Hippocampal formation (tissue), 2 donors: ENCODE data around the gene GXYLT2.
A peak's percentile ranks its signal among the peaks of the same experiment; 100 is the strongest.

Experiments used
- DNase-seq, 2 donors: peaks; one replicate each; lab custom pipeline; 2025; lab: John Stamatoyannopoulos, UW

The GXYLT2 gene, protein sequence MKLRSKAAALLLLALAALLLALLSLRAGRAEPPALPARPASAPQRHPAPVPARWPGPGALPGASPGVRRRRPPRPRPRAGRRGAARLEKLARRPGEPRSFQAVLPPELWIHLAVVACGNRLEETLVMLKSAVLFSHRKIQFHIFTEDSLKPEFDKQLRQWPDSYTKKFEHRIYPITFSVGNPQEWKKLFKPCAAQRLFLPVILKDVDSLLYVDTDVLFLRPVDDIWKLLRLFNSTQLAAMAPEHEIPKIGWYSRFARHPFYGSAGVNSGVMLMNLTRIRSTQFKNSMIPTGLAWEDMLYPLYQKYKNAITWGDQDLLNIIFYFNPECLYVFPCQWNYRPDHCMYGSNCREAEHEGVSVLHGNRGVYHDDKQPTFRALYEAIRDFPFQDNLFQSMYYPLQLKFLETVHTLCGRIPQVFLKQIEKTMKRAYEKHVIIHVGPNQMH

DNA sequence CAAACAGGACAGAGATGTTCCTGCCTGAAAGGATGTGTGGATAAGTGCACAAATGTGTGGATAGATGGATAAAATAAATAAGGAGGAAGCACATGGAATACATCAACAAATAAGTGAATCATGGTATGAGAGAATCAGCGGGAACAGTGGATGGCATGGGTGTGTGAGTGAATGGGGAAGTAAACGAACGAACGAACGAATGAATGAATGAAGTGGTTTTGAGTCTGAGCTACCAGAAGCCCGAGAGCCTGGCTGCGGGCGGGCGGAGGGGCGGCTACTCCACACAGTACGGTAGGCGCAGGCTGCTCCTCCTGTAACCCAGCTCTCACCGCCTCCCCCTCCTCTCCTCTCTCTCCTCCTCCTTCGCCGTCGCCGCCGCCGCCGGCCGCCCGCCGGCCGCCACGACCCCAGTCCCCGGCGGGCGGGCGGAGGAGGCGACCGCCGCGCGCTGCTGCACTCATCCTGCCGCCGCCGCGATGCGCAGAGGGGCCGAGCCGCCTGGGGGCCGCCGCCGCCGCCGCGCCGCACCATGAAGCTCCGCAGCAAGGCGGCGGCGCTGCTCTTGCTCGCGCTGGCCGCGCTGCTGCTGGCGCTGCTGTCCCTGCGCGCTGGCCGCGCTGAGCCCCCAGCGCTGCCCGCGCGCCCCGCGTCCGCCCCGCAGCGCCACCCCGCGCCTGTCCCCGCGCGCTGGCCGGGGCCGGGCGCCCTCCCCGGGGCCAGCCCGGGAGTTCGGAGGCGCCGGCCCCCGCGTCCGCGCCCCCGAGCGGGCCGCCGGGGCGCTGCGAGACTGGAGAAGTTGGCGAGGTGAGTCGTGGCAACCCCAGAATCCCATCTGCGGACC lies at the start of gene GXYLT2:
Gene GXYLT2, plus strand, starts transcription at position 342 of the 841 bp plus-strand sequence. Its CDS starts 188 bp downstream, at position 530.
- DNase-seq: peak; percentile 67 to 80

- DNase-seq: no peak
Measured at GRCh38 chr3:72839057-72839456, 48.8 kb upstream of the GXYLT2 start.

DNA sequence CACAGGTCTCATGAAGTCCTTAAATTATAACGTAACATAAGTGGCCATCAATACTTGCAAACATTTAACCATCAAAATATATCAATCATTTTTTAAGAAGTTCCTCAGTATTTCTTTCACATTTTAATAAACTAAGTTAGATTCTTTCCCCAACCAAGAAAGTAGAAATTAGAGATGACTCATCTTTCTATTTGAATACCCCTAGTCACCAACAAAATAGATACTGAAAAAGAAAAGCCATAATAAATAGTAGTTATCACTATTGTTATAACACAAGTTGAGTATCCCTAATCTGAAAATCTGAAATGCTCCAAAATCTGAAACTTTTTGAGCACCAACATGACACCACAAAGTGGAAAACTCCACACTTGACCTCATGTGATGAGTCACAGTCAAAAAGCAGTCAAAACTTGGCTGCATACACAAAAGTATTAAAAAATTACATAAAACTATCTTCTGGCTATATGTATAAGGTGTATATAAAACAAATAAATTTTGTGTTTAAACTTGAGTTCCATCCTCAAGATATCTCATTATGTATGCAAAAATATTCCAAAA lies 43.3 kb upstream of the GXYLT2 start:
- DNase-seq: no peak

DNA sequence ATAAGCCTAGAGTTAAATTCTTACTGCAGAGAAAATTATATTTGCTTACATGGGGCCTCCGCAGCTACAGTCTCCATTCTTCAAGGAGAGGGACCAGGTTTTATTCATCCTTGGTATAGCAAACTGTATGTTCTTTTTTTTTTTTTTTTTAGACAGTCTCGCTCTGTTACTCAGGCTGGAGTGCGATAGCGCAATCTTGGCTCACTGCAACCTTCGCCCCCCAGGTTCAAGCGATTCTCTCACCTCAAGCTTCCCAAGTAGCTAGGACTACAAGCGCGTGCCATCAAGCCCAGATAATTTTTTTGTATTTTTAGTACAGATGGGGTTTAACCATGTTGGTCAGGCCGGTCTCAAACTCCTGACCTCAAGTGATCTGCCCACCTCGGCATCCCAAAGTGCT lies 41.7 kb upstream of the GXYLT2 start:
- DNase-seq: no peak

DNA sequence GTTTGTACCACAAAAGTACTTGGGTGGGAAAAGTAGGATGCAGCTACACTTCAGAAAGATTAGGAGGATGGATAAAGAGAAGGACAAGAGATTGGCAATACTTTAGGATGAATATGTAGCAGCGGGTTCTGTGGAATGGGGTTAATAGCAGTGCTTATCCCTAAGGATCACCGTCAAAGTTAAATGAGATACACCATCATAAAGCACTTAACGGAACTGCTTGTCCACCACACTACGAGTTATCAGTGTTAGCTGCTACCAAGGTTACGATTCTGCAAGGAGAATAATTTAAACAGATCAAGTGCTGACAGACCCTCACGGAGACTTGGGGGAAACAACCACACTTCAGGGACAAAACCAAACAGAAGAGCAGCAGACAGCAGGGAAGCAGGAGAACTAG lies 40.6 kb upstream of the GXYLT2 start:
- no peak for DNase-seq

GRCh38 chr3:72847751-72848702 lies 39.8 kb upstream of the GXYLT2 start, which contains the start of gene SHQ1:
SHQ1 (minus strand) TSS chr3:72848445; CDS start chr3:72848340, 105 bp downstream.
- DNase-seq: peak; percentile 78 to 87

- no peak for DNase-seq
Measured at GRCh38 chr3:72848703-72849081, 39.2 kb upstream of the GXYLT2 start.

DNA sequence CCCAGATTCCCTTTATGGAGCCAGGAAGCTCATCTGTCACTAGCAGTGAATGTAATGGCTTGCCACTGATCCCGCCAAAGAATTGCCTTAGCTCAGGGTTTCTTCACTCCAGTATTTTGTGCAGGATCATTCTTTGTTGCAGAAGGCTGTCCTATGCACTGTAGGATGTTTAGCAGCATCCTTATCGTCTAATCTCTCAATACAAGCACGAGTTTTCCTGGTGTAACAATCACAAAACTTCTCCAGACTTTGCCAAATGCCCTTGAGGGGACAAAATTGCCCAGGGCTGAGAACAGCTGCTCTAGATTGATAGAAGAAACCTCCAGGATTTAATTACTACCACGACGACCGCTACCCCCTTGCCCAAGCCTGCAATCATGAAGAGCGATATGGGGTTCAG lies 32.8 kb upstream of the GXYLT2 start:
- no peak for DNase-seq

- no peak for DNase-seq
Measured at GRCh38 chr3:72860053-72860452, 27.8 kb upstream of the GXYLT2 start.

DNA sequence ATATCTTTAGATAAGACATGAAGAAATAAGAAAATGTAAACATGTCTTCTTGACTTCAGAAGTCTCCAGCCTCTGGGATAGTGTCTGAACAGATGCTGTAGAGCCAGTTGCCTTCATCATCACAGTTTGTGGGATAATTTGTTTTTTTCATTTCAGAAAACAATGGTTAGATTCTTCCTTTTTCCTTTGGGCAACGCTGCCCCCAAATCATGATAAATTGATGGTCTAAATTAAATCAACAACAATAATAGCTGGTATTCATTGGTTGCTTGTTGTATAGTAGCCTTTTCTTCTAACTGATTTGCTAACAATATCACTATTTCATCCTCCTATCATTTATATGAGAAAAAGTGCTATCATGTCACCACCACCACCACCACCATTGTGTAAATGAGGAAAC lies 27.0 kb upstream of the GXYLT2 start:
- DNase-seq: no peak

DNA sequence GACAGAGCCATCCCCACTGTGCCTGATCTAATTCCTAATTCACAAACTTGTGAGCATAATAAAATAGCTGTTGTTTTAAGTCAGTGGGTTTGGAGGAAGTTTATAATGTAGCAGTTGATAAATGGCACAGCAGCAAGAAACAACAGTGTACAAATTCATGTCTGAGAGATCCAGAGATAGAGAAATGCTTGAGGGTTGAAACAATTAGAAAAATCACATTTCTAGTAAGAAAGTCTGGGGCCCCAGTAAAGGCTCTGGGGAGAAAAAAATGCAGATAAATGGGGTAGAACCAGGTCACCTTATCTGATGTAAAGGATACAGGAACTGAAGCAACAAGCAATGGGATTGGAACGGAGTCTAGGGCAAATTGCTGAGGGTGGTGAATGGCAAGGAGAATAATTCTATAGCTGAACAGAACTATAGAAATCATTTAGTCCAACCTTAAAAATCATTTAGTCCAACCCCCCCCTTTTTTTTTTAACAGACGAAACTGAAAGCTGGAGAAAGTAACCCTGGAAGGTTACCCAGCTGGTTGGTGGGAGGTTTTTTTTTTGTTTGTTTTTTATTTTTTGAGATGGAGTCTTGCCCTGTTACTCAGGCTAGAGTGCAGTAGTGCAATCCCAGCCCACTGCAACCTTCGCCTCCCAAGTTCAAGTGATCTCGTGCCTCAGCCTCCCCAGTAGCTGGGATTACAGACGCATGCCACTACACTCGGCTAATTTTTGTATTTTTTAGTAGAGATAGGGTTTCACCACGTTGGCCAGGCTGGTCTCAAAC lies 25.3 kb upstream of the GXYLT2 start:
- DNase-seq: no peak

- no peak for DNase-seq
Measured at GRCh38 chr3:72872183-72872582, 15.7 kb upstream of the GXYLT2 start.

- no peak for DNase-seq
Measured at GRCh38 chr3:72887343-72887704, 522 bp upstream of the GXYLT2 start.

DNA sequence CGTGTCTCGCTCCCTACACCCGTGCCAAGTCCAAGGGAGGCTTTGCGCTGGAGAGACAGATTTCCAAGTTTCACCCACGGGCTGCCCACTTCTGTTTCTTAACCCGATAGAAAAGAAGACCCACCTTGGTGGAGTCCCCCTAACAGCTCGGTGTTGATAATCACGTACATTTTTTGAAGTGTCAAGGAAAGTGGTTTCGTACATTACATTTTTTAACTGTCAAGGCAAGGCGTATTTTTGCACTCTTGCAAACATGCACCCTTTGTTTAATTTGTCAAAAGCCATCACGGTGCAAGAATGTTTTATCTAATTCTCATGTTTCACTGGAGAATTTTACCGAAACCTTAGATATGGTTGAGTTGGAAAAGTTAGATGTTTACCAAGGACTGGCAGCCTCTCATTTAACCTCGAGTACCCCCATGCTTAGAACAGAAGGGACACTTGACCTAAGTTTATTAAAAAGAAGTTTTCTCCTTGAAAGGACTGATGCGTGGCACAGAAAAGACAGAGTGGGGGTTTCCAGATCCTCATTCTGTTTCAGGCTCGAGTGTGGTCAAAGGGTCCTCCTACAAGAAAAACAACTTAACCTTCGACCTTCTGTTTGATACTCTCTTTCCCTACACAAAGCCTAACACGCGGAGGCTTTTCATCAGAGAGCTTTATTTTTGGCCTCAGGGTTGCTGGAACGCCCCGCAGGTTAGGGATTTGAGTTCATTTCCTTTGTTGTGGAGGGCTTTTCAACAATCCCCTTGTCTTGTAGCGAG lies 882 bp downstream of the GXYLT2 start:
- DNase-seq: peak; percentile 23 to 49

DNA sequence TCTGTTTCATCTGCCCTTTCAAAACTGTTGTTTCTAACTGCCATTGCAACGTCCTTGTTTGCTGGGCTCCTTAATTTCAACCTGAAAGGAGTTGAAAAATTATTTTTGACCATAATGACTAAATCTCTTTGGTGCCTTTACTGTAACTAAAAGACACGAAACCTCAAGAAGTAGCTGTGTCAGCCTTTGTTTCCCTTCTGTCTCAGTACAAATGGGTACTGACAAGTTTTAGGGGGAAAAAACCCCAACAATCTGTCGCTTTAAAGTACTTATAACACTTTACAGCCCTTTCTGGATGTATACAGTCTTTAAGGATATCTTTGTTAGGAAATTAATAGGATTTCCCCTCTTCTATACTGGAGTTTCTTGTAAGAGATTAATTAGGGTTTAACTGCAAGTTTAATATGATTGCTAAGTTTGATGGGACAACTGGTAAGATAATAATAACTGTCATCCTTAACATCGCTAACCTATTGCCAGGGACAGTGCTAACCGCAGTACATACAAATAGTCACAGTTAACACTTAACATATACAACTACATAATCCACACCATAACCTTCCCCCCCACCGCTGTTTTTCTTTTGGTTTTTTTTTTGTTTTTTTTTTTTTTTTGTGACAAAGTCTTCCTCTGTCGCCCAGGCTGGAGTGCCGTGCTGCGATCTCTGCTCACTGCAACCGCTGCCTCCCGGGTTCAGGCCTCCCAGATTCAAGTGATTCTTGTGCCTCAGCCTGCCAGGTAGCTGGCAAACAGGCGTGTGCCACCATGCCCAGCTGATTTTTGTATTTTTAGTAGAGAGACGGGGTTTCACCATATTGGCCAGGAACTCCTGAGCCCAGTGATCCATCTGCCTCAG lies 1.7 kb downstream of the GXYLT2 start:
- peak; percentile 6 to 48 for DNase-seq

DNA sequence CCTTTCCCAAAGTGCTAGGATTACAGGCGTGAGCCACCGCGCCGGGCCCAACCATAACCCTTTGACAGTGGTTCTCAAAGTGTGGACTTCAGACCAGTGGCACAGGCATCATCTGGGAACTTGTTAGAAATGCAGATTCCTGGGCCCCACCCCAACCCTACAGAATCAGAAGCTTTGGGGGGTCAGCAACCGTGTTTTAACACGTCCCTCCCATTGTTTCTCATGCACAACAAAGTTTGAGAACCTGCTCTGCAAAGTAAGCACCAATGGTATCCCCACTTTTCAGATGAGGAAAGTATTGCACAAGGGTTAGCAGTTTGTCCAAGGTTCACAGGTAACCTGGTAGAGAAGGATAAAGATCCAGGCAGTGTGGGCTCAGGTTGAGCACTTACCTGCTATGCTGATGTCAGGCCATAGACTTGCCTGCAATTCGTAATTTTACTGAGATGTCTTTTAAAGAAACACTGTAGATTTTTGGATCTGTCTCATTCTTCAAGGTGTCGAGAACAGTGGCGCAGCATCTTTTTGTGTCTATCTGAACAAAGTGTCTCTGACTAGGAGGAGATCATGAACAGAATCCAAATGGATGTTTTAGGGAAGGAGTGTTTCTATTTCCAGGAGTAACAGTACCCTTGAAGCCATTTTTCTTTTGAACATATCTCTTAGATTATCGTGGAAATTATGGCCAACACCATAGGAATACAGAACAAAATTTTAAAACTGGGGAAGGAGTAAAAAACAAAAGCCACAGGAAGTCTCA lies 2.5 kb downstream of the GXYLT2 start:
- peak in 1 of 2 donors; percentile 3 for DNase-seq

DNA sequence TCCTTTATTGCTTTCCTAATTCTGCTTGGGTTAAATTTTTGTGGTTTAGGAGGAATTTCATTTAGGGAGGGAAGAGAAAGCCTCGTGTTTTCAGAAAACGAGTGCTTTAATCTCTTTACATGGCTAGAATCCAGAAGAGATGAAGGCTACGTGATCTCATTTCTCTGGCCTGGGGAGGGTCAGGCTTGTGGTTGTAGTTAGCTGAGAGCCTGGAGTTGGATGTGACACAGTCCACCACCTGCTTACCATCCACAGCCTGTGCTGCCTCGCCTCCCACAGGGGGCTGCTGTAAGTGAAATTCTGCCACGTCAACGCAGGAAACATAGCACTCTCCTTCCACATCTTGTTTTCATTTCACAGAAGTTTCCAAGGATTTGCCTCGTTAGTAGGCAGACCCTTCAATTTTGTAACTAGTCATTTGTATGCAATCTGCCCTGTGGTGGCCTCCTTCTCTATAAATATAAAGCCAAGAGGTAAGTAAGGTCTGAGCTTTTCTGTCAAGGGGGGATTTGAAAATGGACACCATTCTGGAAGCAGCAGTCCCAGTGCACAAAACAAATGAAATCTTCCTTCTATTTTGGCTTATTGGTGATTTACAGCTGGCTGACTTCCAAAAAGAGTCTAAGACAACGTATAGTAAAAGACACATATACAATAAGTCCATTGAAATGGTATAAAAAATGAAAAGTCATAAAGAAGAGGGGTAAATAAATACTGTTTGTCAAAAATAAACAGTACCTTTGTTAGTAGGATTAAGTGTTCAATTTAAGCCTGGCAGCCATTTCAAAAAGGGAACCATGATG lies 3.4 kb downstream of the GXYLT2 start:
- peak in 1 of 2 donors; percentile 10 for DNase-seq
